G401 (cell line): ENCODE results near the gene BUB1. TPM values are rescaled to one million over a fixed set of nuclear protein-coding genes. Genes with fewer than 3 reads are reported as not detected.
"Not testable (repeated sequence)": the region's sequence is repeated elsewhere in the genome, so short reads cannot be mapped to it uniquely, and the experiment has no call there.

Experiments used
- DNase-seq: peaks from one replicate; pipeline ENCODE4 v3.0.0-alpha.2; 2015; ENCODE audit warnings: low spot score
- in situ Hi-C: cut with HindIII; loops from 2 replicates; pipeline ENCODE4 v1.10.0; 2016; ENCODE audit warnings: low sequenced_read_pairs, mixed read lengths
- total RNA-seq: library from RNA; depleted of rRNA; stranded (reverse); fragments of >200 nt; shearing (Covaris generic); gene quantifications from 2 replicates; pipeline ENCODE4 v1.2.3, GENCODE V29; 2014

Gene BUB1
- total RNA-seq, 1 experiment from 2014 or later: 147 TPM

DNA sequence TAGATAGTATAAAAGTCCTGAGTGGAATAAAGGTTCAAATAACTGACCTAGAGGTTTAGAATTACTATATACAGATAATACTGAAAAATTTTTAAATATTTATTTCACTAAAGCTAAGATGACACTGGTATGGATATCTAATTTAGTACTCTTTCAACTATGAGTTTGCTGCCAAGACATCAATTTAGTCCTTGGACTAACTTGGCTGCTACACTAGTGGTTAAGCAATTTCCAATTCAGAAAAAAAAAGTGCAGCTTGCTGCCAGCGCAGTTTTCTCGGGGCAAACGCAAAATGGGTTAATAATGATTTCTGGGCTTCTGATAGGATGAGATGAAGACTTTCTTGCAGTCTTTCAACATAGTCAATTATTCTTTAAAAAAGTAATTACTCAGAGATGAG, 10.8 kb downstream of the BUB1 start:
- in situ Hi-C loops: no loop called here

GRCh38 chr2:110664135-110664534, 13.7 kb downstream of the BUB1 start:
- no peak for DNase-seq
- in situ Hi-C loops: no loop called here

More for the DNA sequence above, 10.8 kb downstream of the BUB1 start:
- DNase-seq: no peak

DNA sequence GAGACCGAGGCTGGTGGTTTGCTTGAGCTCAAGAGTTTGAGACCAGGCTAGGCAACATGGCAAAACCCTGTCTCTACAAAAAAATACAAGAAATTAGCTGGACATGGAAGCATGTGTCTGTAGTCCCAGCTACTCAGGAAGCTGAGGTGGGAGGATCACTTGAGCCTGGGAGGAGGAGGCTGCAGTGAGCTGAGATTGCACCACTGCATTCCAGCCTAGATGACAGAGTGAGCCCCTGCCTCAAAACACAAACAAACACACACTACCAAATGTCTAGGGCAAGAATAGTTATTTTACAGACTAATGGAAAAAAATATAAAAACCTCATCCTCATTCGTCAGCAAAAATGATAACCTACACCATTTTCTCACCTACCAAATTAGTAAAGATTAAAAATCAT, 15.3 kb downstream of the BUB1 start:
- DNase-seq: no peak
- in situ Hi-C loops: no loop called here

- DNase-seq: no peak
- in situ Hi-C loops: no loop called here
Observed at GRCh38 chr2:110660558-110660957, 17.3 kb downstream of the BUB1 start.

DNA sequence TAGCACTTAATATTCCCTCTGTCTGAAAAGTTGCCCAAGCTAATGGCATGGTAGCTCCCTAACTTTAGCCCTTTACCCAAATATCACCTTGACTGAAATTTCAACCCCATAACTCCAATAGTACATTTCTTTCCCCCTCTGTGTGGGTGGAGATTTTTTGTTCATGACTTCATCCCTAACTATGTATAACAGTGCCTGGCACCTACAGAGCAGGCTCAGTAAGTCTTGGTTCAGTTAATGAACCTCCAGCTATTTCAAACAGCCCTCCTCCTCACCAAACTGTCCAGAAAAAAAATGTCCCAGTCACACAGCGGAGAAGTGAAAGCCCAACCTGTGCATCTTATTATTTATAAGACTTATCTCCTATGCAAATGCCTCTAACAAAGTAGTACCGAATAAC, 18.6 kb downstream of the BUB1 start:
- no peak for DNase-seq
- in situ Hi-C loops: no loop called here

DNA sequence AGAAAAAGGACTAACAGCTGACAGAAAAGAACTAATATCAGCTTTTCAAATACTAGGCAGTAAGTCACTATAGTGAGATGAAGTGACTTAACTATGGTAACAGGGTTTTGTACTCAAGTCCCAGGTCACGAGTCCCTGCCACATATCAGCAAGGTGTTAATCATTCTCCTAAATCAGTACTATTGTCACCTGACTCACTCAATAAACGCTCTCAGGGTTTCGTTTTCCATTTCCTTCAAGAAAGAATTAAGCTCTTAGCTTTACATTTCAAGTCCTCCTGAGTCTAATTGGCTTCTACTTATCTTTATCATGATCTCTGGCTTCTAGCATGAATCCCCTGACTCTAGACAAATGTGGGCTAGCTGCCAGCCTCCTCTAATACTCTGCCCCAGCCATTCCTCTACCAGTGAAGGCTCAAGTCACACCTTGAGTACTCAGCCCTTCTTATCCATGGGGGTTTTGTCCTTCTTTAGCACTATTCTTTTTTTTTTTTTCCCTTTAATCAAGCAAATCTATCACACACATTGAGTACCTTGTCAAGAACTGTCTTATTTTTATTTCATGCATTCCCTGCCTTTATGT, 20.0 kb downstream of the BUB1 start:
- in situ Hi-C loops: no loop called here
- no peak for DNase-seq

- no peak for DNase-seq
- in situ Hi-C loops: no loop called here
Observed at GRCh38 chr2:110655701-110656100, 22.2 kb downstream of the BUB1 start.

GRCh38 chr2:110653861-110654260, 24.0 kb downstream of the BUB1 start:
- DNase-seq: no peak
- in situ Hi-C loops: no loop called here

- in situ Hi-C loops: no loop called here
- DNase-seq: no peak
Observed at GRCh38 chr2:110650346-110650745, 27.5 kb downstream of the BUB1 start.

- in situ Hi-C loops: no loop called here
- no peak for DNase-seq
Observed at GRCh38 chr2:110647777-110648176, 30.1 kb downstream of the BUB1 start.

GRCh38 chr2:110645616-110646015, 32.2 kb downstream of the BUB1 start:
- DNase-seq: no peak

GRCh38 chr2:110644357-110644756, 33.5 kb downstream of the BUB1 start:
- in situ Hi-C loops: no loop called here
- no peak for DNase-seq

More at GRCh38 chr2:110645616-110646015, 32.2 kb downstream of the BUB1 start:
- in situ Hi-C loops: no loop called here

GRCh38 chr2:110642360-110642759, 35.5 kb downstream of the BUB1 start:
- no peak for DNase-seq
- in situ Hi-C loops: no loop called here

- no peak for DNase-seq
- in situ Hi-C loops: no loop called here
Observed at GRCh38 chr2:110639972-110640371, 37.9 kb downstream of the BUB1 start.

DNA sequence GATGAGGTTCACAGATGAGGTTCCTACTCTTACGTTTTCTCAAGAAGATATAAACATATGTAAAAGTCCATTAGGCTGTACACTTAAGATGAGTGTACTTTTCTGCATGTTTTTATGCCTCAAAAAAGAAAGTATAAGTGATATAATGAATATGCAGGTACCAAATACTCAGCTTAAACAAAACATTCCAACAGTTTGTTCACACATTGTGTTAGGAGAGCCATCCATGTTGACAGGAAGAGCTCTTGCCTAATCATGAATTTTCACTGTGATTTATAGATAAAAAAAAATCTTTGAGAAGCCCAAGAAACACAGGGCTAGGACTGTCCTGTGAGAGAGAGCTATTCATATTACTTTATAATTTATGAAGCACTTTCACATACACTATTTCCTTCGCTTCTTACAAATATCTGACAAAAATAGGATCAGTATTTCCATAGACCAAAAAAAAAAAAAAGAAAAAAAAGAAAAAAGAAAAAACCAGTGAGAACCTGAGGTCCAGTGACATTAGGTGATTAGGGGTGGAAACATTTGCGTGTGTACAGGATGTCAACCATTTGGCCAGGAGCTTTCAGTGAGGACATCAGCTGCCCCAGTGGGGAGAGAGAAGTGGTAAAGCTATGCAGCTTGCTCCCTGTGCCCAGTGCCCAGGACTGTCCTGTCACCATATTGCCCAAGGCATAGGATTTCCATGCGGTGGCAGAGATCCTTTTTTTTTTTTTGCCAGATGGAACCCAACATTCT, 38.7 kb downstream of the BUB1 start:
- in situ Hi-C loops: no loop called here
- DNase-seq: no peak

DNA sequence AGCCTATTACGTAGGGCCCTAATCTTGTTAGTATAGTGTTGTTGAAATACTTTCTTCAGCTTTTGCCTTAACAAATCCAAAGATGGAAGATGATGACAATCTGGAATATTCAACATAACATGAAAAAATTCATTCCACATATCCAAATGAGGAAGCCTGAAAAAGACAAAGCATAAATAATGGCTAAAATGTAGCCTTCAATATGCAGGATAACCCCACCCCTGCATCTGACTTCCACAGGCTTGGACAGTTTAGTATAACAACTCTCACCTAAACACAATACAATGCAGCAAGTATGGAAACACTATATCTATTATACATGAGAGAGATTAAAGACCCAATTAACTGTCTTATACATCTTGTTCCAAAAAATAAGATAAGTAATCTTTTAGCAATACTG, 39.9 kb downstream of the BUB1 start:
- in situ Hi-C loops: no loop called here
- DNase-seq: no peak

GRCh38 chr2:110637093-110637492, 40.8 kb downstream of the BUB1 start:
- no peak for DNase-seq
- in situ Hi-C loops: no loop called here

- DNase-seq, in situ Hi-C loops: not testable (repeated sequence)
Observed at GRCh38 chr2:110635949-110636628, 41.8 kb downstream of the BUB1 start.

DNA sequence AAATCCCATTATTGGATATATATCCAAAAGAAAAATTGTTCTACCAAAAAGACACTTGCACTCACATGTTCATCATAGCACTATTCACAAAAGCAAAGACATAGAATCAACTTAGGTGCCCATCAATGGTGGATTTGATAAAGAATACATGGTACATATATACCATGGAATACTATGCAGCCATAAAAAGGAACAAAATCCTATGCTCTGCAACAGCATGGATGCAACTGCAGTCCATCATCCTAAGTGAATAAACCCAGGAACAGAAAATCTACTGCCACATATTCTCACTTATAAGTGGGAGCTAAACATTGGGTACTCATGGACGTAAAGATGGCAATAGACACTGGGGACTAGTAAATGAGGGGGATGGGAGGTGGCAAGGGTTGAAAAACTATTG, 50.5 kb downstream of the BUB1 start:
- in situ Hi-C loops, DNase-seq: not testable (repeated sequence)

GRCh38 chr2:110619326-110619939, 58.4 kb downstream of the BUB1 start:
- in situ Hi-C loops: not testable (repeated sequence)

More at GRCh38 chr2:110619326-110619939, 58.4 kb downstream of the BUB1 start:
- DNase-seq: not testable (repeated sequence)
